GM21381 (cell line): ENCODE measurements around the gene STX16.
"Not testable (repeated sequence)": the region's sequence is repeated elsewhere in the genome, so short reads cannot be mapped to it uniquely, and the experiment has no call there.

Experiments used
- ATAC-seq: cut with Tn5 transposase; IDR thresholded peaks from one replicate; pipeline ENCODE4 v1.9.1; 2021; ENCODE audit warnings: mild to moderate bottlenecking, moderate library complexity; ENCODE audit not compliant: unreplicated experiment

The STX16 gene

GRCh38 chr20:58636396-58636982 lies 14.6 kb upstream of the STX16 start:
- no peak for ATAC-seq

- no peak for ATAC-seq
These were observed 14.1 kb upstream of the STX16 start for GRCh38 chr20:58636983-58637421.

- no peak for ATAC-seq
These were observed 13.4 kb upstream of the STX16 start for GRCh38 chr20:58637466-58638213.

GRCh38 chr20:58638467-58639181 lies 12.5 kb upstream of the STX16 start:
- ATAC-seq: no peak

GRCh38 chr20:58639182-58640146 lies 11.6 kb upstream of the STX16 start:
- no peak for ATAC-seq

DNA sequence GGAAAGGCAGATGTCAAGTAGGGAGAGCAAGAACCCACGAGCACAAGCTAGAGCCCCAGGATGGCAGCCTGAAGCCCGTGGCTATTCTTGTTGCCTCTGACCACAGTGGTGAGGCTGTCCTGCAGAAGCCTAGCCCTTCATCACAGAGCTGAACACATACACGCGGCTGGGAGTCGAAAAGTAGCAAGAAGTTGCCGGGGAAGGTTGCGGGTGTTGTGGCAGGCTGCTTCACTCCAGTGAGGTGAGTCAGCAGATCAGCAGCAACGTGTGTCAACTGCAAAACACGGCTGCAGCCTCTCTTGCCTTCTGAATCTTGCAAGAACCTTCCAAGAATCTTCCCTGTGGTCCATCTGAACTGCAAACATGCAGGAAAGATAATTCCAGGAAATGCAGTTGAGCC lies 10.6 kb upstream of the STX16 start:
- ATAC-seq: no peak

- ATAC-seq: no peak
These were observed 8.6 kb upstream of the STX16 start for GRCh38 chr20:58642441-58642840.

- not testable (repeated sequence) for ATAC-seq
These were observed 8.2 kb upstream of the STX16 start for GRCh38 chr20:58642896-58643295.

DNA sequence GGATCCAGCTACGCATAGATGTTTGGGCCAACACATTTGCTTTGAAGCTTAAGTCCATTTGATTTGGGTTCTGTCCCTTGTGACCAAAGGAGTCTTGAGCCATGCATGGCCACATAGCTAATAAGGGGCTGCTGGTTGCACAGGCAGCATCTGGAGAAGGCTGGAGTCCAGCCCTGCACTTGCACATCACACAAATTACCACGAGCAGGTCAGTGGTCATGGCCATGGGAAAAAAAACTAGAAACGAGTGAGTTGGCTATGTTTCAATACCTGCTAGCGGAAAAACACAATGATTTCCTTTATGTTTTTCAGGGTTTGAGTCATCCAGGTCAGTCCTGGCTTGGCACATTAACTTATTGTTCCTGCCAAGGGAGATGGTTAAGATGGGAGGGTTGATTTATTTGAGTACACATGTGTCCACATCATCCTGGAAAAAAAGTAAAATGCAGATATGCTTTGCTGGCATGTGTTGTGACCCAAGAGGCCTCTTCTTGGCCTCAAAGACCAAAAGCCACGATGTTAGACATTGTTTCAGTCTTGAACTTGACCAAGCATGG lies 5.6 kb upstream of the STX16 start:
- ATAC-seq: no peak

- no peak for ATAC-seq
These were observed 4.8 kb upstream of the STX16 start for GRCh38 chr20:58646257-58646656.

- no peak for ATAC-seq
These were observed 4.4 kb upstream of the STX16 start for GRCh38 chr20:58646703-58647102.

- no peak for ATAC-seq
These were observed 3.8 kb upstream of the STX16 start for GRCh38 chr20:58647162-58647795.

DNA sequence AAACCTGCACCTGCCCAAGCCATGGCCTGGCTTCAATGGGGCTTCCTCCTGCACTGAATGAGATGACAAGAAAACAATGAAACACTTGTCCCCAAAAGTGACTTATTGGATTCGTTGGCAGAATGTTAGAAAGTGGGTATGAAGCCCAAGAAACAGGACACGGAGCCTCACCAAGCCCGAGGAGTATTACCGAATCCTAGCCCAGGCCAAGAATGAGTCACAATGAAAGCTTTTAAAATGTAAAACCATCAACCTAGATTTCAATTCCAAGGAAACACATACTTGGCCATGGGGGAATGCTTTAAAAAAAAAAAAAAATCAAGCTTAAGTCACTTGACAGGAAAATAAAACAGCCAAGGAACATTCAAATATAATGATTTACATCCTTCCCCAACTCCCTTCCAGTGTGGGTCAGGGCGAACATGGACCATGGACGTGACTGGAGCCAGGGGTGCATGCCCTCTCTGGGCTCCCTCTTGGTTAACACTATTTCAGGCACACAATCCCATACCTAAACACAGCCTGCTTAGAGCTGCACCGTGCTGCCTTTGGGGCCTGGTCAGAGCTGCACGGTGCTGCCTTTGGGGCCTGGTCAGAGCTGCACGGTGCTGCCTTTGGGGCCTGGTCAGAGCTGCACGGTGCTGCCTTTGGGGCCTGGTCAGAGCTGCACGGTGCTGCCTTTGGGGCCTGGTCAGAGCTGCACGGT lies 3.1 kb upstream of the STX16 start:
- no peak for ATAC-seq

- ATAC-seq: not testable (repeated sequence)
These were observed 2.6 kb upstream of the STX16 start for GRCh38 chr20:58648502-58648825.

- no peak for ATAC-seq
These were observed 1.5 kb upstream of the STX16 start for GRCh38 chr20:58649288-58650180.

DNA sequence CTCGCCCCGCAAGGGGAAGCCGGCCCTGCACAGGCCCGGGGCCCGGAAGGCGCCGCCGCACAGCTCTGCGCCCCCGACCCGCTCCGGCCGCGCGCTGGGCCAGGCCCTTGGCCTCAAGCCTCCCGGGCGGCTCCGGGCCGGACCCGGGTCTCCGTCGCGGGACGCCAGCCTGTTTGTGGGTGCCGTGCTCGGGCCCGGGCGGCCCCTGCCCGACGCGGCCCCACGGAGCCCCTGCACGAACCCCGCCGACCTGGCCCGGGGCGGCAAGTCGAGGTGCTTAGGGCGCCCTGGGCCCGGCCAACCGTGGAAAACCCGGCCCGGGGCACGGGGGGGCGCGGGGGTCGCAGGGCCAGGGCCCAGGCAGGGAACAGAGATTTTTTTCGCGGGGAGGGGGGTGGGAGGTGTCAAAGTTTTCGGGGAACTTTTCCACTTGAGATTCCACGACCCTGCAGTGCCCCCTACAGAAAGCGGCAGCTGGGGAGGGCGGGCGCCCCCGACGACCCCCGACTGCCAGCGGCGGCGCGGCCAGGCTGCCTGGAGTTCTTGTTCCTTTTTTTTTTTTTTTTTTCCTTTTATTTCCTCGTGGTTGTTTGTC lies 805 bp upstream of the STX16 start:
- peak; percentile 7 for ATAC-seq

DNA sequence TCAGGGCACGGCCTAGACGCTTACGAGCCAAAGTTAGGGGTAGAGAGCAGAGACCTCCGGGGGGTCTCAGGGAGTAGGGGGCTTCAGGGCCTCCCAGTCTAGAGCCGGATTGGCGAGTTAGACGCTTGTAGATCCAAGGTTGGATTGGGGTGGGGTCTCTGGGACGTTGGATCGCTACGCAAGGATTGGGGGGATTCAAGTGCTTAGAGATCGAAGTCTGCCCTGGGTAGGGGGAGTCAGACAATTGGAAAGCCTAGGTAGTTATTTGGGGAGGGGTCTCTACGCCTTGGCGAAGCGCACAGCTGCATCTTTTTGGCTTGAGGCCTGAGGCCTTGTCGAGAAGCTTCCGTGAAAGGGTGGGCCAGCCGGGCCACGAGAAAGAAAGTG lies 469 bp downstream of the STX16 start:
- ATAC-seq: no peak

DNA sequence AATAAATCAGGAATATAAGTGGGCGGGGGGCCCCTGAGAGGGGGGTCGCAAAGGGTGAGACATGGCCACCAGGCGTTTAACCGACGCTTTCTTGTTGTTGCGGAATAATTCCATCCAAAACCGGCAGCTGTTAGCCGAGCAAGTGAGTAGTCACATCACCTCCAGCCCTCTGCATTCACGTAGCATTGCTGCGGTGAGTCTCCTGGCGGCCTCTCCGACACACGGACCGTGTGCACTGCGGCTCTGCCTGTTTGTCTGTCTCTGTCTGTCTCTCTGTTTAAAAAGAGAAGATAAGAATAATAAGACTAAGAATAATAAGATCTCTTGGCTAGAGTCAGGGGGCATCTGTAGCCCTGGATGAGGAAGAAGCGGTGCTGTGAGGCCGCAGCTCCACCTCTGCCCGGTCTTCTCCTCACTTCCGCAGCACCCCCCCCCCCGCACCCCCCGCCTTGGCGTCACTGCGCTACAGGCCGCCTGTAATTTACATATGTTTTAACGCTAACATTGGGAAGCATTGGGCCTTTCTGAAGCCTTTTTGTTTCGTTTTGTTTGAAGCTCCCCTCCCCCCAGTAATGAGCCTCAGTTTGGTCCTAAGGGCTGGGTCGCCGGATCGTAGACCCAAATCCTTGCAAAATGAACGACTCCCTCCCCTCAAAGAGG lies 993 bp downstream of the STX16 start:
- ATAC-seq: peak; percentile 40
